GM18867 (cell line): ENCODE measurements around the gene RNF126.
"Not testable (repeated sequence)": the region's sequence is repeated elsewhere in the genome, so short reads cannot be mapped to it uniquely, and the experiment has no call there.

ENCODE experiments used
- ATAC-seq: cut with Tn5 transposase; IDR thresholded peaks from one replicate; pipeline ENCODE4 v1.9.1; 2021; ENCODE audit warnings: mild to moderate bottlenecking, moderate library complexity; ENCODE audit not compliant: unreplicated experiment

Gene RNF126

GRCh38 chr19:686589-687297, 23.7 kb upstream of the RNF126 start:
- ATAC-seq, result no peak

- no peak for ATAC-seq
Measured at GRCh38 chr19:685454-685931, 22.5 kb upstream of the RNF126 start.

GRCh38 chr19:682678-683320, 19.8 kb upstream of the RNF126 start:
- no peak for ATAC-seq

- ATAC-seq, result no peak
Measured at GRCh38 chr19:681029-682019, 18.3 kb upstream of the RNF126 start.

- peak; percentile 71 for ATAC-seq
Measured at GRCh38 chr19:680287-681028, 17.4 kb upstream of the RNF126 start.

- ATAC-seq, result peak; percentile 18
Measured at GRCh38 chr19:679418-680286, 16.6 kb upstream of the RNF126 start.

GRCh38 chr19:678791-679388, 15.9 kb upstream of the RNF126 start:
- no peak for ATAC-seq

GRCh38 chr19:677601-678436, 14.8 kb upstream of the RNF126 start:
- ATAC-seq, result no peak

GRCh38 chr19:677201-677600, 14.2 kb upstream of the RNF126 start:
- ATAC-seq, result no peak

GRCh38 chr19:676339-677105, 13.5 kb upstream of the RNF126 start, which contains the start of gene FSTL3:
Gene FSTL3, plus strand, starts transcription at chr19:676392. Its CDS starts 32 bp downstream, at chr19:676424.
- no peak for ATAC-seq

GRCh38 chr19:676007-676338, 13.0 kb upstream of the RNF126 start:
- ATAC-seq, result no peak

- no peak for ATAC-seq
Measured at GRCh38 chr19:674282-675151, 11.5 kb upstream of the RNF126 start.

- ATAC-seq, result no peak
Measured at GRCh38 chr19:670609-671075, 7.6 kb upstream of the RNF126 start.

- not testable (repeated sequence) for ATAC-seq
Measured at GRCh38 chr19:668675-669434, 5.8 kb upstream of the RNF126 start.

GRCh38 chr19:666985-667573, 4.1 kb upstream of the RNF126 start:
- ATAC-seq, result not testable (repeated sequence)
